Occipital lobe (tissue), 2 donors: ENCODE measurements around the gene GNB2. TPM values are rescaled to one million over a fixed set of nuclear protein-coding genes. Genes with fewer than 3 reads are reported as not detected.

Source experiments
- DNase-seq: peaks from one replicate; lab custom pipeline; 2025; lab: John Stamatoyannopoulos, UW
- total RNA-seq: library from RNA; depleted of rRNA; stranded (reverse); fragments of >200 nt; gene quantifications from one replicate; pipeline ENCODE4 v1.2.3, GENCODE V29; 2014

The GNB2 gene
- total RNA-seq, 1 donor from 2014 or later = 57.7 TPM

DNA sequence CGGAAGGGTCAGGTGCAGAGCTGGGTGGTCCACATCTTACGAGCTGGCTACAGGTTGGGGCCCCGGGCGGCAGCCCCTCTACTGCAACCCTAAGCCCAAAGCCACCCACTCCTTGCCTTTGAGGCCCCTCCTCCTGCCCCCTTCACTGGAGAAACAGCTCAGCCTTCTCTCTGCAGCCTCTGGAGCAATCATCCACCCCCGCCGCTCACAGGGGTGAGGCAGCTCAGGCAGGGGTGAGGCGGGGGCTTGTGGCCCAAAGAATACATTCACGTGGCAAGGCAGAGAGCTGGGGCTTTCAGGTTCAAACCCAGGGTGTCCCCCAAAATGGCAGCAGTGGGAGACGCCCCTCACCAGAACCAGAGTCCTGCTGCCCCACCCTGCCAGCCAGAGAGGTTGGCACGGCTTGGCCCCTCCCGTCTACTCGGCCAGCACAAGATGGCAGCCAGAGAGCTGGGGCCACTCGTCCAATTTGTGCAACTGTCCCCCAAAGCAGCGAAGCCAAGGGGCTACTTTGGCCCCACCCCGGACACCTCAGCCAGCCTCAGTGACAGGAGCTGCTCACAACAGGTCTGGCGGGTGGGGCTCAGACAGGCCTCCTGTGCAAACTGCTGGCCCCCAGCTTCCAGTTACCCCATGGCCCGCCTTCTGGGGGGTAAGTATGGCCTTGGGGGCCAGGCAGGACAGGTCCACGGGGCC, 7.2 kb downstream of the GNB2 start:
- DNase-seq = no peak

DNA sequence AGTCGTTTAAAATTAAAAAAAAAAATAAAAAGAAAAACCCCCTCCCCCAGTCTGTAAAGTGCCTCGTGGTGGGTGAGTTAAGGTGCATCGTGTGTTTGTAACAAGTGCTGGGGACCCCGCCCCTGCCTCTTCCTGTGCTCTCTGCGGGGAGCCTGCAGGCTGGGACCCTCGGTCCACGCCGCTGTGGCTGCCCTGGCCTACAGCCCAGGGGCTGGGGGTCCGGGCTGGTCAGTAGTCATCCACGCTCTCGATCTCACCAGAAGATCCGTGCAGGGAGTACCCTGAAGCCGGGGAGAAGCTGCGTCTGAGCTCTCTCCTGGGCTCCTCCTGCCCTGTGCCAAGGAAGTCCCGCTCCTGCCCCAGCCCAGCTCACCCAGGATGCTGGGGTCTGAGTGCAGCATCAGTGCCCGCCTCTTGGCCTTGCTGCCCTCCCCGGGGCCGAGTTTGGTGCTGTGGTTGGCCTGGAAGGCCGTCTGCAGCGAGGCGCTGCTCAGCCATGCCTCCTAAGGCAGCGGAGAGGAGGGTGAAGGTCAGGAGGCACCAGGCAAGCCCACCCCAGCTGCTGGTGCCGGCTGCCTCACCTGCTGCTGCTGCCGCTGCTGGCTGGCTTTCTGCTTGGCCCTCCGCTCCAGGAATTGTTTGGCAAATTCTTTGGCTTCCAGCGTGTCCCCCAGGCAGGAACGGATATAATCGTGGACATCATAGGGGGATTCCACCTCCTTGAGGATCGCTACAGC, 8.1 kb downstream of the GNB2 start:
- no peak for DNase-seq

DNA sequence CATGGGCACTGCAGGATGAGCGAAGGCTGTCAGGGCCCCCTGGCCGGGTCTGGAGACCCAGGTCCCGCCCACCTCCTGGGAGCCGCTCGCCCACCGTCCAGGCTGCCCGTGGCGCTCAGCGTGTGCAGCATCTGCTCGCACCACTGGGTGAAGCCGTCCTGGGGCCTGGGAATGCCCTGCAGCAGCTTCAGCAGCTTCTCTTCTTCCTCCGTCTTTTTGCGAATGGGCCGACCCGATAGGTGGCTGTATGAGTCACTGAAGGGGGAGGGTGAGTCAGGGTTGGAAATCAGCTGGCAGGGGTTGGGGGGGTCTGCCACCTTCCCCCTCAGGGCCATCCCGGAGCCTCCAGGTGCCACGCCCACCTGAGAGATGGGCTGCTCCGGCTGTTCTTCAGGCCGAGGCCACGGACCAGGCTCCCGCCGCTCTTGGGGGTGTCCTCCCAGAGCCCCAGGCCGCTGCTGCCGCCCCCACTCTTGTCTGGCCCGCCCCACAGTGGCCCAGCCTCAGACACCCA, 8.7 kb downstream of the GNB2 start:
- no peak for DNase-seq

DNA sequence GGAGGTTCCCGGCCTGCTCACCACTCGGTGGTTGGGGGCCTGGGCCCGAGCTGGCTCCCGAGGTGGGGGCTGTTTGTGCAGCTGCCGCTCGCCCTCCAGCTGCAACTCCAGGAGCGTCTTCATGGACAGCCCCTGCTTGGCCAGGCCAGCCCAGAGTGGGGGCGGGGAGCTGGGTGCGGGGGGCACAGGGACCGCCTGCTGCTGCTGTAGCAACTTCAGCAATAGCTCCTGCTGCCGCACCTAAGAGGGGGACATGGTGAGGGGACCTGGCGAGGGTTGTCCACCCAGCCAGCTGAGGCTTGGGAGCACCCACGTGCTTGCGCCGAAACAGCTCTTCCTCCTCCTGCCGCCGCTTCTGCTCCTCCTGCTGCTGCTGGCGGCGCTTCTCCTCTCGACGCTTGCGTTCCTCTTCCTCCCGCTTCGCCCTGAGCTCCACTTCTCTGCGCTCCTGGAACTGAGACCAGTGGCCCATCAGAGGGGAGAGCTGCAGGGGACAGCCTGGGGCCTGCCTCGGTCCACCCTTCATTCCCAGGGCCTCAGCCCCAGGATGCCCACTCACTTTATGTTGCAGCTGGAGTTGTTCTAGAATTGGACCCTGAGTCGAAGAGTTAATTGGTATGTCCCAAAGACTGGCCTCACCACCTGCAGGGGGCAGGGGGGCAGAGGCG, 9.6 kb downstream of the GNB2 start:
- DNase-seq = no peak

- DNase-seq = no peak
Observed at GRCh38 chr7:100683659-100684533, 10.4 kb downstream of the GNB2 start.

GRCh38 chr7:100684534-100685042, 11.0 kb downstream of the GNB2 start:
- no peak for DNase-seq

DNA sequence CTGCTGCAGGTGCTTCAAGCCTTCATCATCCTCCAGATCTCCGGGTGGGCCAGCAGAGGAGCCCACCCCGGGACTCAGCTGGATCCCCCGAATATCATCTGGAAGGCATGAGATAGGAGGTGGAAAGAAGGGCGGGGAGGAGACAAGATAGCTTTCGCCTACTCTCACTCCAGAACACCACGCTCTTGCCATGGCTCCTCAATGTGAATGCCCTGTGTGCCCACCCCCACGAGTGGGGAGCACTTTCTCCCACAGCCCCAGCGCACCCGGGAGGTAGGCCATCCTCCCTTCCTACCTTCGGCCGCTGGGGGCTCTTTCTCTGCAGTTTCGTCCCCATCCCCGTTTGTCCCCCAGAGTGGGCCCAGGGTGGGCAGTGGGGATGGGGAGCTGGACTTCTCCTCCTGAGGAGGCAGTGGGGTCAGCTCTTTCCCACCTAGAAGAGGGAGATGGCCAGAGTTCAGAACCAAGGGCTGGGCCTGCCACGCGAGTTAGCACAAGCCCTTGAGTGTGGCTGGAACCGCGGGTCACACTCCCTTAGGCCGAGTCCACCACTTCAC, 11.6 kb downstream of the GNB2 start:
- DNase-seq = no peak

DNA sequence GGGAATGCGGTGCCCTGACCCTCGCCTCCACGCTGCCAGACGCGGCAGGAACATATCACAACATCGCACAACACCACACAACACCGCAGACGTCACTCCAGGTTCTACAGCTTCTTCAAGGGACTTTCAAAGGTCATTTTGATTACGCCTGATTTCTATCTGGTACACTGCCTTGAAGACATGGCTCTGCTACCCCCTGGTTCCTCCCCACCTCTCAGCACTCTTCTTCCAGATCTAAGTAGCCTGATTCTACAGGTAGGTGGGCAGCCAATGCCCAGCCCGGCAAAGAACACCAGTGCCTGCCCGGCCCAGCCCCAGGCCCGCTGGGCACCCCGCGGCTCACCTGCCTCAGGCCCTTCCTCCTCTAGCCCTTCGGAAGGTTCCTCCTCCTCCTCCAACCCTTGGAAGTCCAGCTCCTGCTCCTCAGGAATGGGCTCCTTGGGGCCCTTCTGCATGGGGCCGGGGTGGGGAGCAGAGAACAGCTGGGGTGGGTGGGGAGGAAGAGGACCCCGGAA, 12.1 kb downstream of the GNB2 start:
- no peak for DNase-seq

DNA sequence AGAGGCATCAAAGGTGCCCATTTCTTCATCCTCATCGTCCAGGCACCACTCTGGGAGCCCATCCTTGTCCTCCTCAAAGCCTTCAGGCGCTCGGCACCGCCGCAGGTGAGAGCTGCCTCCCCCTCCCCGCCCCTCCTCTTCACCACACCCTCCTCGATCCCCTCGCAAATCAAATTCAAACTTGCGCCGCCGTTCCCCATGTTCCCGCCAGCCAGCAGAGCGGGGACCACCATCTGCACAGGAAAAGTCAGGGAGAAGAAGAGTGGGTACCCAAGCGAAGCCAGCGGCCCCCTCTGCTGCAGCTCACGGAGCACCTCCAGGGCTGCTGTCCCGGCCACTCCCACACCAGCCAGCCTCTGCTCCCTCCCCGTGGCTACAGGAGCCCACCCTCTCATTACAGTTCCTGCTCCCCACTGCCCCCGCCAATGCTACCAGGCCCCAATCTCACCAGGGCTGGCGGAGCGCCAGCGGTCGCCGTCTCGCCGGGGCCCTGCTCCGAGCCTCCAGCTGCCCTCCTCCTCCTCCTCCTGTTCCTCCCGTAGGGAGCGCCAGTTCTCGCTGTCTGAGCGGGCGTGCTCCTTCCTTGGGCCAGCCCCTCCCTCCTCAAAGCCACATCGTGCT, 12.8 kb downstream of the GNB2 start:
- DNase-seq = no peak

DNA sequence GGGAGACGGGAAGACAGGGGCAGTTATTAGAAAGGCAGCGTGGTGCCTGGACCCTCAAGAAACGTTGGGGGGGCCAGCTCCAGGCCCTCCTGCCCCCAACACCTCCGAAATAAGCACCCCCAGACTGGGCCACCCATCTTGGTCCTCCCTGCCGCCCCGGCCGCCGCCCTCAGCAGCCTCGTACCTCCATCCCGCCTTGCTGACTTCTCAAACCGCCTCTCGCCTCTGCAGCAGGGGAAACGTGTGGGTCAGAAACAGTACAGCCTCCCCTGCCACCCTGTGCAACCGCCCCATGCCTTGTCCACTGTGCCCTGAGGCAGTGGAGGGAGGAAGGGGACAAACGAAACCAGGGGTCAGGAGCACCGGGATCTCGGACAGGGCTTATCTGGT, 13.3 kb downstream of the GNB2 start:
- no peak for DNase-seq

GRCh38 chr7:100687261-100687660, 13.7 kb downstream of the GNB2 start:
- no peak for DNase-seq

- DNase-seq = no peak
Observed at GRCh38 chr7:100687751-100688300, 14.3 kb downstream of the GNB2 start.

DNA sequence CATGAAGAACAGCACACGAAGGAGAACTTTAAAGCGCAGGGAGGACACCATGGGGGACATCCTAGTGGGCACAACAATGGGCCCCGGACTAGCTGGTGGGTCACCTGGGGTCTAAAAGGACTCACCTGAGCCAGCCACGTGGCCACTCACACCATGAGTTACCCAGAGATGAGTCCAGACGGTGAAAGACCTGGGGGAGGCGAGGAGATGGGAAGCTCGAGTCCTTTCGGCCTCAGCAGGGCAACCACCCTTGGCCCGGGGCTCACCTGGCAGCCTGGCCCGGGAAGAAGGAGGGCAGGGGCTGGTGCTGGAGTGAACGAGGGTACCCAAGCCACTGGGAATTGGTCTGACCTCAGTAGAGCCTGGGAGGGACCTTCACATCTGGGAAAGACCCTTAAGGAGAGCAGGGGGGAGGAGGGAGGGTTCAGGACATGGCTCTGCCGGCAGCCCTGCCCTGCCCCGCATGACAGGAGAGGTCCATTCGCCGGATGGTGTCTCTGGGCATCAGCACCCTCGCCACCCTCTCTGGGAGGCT, 14.9 kb downstream of the GNB2 start:
- no peak for DNase-seq

DNA sequence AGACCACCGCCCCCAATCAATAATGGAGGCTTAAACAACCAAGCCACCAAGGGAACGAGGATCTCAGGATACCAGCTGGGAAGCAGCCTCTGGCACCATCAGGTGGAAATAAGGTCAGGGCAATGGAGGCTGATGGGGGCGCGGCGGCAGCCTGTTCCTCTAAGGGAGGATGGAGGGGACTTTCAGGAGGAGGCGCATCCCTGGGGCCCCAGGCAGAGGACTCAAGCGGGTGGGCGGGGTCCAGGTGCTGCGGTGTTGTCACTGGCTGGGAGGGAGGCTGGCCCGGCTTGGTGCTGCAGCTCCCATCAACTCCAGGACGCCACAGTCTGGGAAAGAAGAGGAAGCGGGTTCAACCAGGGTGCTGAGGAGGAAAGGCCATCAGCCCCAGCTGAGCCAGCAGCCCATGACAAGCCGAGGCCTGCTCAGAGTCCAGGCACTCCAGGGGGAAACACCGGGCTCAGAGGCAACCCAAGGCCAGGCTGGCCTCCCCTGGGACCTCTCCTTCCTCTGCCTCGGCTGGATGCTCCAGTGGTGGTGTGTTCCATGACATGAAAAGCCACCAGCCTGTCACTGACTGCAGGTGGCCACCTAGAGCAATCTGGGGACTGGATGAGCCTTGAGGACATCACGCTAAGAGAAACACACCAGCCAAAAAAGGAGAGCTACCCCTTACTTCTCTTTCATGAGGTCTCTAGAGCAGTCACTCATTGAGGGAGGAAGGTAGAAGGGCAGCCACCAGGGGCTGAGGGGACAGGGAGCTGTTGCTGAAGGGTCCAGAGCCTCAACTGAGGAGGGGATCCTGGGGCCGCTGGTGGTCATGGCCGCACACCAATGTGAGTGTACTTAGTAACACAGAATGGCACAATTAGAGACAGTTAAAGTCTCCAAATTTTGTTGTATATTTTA, 15.9 kb downstream of the GNB2 start:
- no peak for DNase-seq

DNA sequence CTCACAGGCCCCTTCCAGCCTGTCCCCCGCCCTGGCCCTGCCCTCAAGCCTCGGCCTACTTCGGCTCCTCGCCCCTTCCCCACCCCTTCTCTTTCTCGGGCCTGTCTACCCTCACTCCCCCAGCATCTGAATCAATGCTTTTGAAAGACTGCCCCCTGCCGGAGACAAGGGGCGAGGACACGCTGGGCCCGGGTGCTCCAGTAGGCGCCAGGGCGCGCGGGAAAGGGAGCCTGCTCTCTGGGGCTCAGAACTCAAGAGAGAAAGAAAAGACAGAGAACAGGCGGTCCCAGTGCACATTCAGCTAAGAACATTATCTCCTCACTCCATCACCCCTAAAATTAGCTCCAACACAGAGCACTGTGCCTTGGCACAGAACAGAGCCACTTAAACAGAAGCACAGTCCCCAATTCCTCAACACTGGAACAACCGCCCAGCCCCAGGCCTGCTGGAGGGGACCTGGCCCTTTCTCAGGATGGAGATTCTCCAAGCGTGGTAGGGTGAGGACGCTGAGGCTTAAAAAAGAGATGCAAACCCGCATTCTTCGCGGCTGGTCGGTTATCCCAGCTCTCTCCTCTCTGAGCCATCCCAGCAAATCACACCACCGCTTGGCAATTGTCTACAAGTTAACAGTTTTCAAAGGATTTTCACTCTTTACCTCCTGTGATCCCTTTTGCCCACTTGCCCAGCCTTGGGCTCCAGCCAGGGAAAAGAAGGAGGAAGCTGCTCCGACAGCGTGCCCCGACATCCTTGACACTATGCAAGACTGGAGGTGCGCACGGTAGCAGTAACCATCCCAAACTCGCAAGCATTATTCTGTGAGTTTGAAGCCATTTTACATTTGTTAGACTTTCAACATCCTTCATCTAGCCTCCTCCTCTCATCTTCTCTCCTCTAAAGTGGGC, 18.4 kb downstream of the GNB2 start:
- peak; percentile 73 for DNase-seq

GRCh38 chr7:100692578-100692961, 19.0 kb downstream of the GNB2 start:
- DNase-seq = no peak

- no peak for DNase-seq
Observed at GRCh38 chr7:100693312-100694097, 20.0 kb downstream of the GNB2 start.
